Stomach (tissue), 9 donors: ENCODE results near the gene SLC35F5. TPM values are rescaled to one million over a fixed set of nuclear protein-coding genes. Genes with fewer than 3 reads are reported as not detected.
"Not testable (repeated sequence)": the region's sequence is repeated elsewhere in the genome, so short reads cannot be mapped to it uniquely, and the experiment has no call there.

ENCODE experiments used
- DNase-seq, 2 donors: peaks; one replicate each; pipeline versions ENCODE4 v3.0.0 to v3.0.0-alpha.2; 2013 to 2019
- H3K27ac ChIP-seq, 5 donors: fragments of 200-600 bp in 4 of 5; sonication (generic) in 4 of 5; one replicate each; pipeline ENCODE4 v1.5.1; 2013 to 2019; ENCODE audit warnings: mild to moderate bottlenecking in 1 of 5, moderate library complexity in 1 of 5
- H3K27me3 ChIP-seq, 3 donors: fragments of 200-600 bp; sonication (generic); one replicate each; pipeline ENCODE4 v1.5.1; 2017 to 2019; ENCODE audit warnings: mixed run types in 1 of 3
- H3K36me3 ChIP-seq, 4 donors: fragments of 200-600 bp; sonication (generic); 1 replicate in 3 of 4; 2 replicates in 1 of 4; pipeline ENCODE4 v1.5.1; 2016 to 2019
- H3K4me1 ChIP-seq, 4 donors: fragments of 200-600 bp; sonication (generic); one replicate each; pipeline ENCODE4 v1.5.1; 2016 to 2019
- H3K4me3 ChIP-seq, 4 donors: fragments of 200-600 bp; sonication (generic) in 3 of 4; one replicate each; pipeline ENCODE4 v1.5.1; 2016 to 2019; ENCODE audit warnings: mild to moderate bottlenecking in 1 of 4
- H3K9me3 ChIP-seq, 4 donors: fragments of 200-600 bp; sonication (generic); one replicate each; pipeline ENCODE4 v1.5.1; 2016 to 2019
- EP300 ChIP-seq: sonication (generic); formaldehyde crosslinking; IDR thresholded peaks from one replicate; pipeline ENCODE4 v1.6.1; 2017; ENCODE audit warnings: antibody characterized with exemption
- POLR2A ChIP-seq, 4 donors: fragments of 450-650 bp; IDR thresholded peaks; one replicate each; pipeline ENCODE4 v1.6.1; 2016; ENCODE audit warnings: antibody characterized with exemption in 4 of 4, control low read depth in 2 of 4, mild to moderate bottlenecking in 1 of 4, moderate library complexity in 1 of 4
- POLR2AphosphoS5 ChIP-seq, 3 donors: sonication (generic); formaldehyde crosslinking; IDR thresholded peaks; one replicate each; pipeline ENCODE4 v1.6.1; 2016; ENCODE audit warnings: antibody characterized with exemption in 3 of 3
- WGBS, 5 donors: extraction: QIAGEN DNeasy Blood & Tissue Kit in 3 of 5; methylation state at CpG; one replicate each; pipeline versions ENCODE4 v1.1.5 to v1.1.7; 2013 to 2018; 5-methylcytosine and 5-hydroxymethylcytosine counted together
- intact Hi-C: fragments of 100-400 bp; cut with DNase I; formaldehyde crosslinking; loops from one replicate; pipeline ENCODE4 v1.15.1; 2023; ENCODE audit warnings: low total_unique reads
- polyA plus RNA-seq, 3 donors: library from polyadenylated mRNA; stranded (reverse); fragments of 200-250 nt; gene quantifications; one replicate each; pipeline ENCODE4 v1.2.3, GENCODE V29; 2013
- small RNA-seq, 4 donors: library from RNA; depleted of rRNA; stranded (forward); fragments of <200 nt; gene quantifications; one replicate each; pipeline ENCODE3, GENCODE V24; 2016
- total RNA-seq, 5 donors: library from RNA; depleted of rRNA; stranded (reverse); fragments of >200 nt; gene quantifications; one replicate each; pipeline versions ENCODE4 v1.1.0 to v1.2.3, GENCODE V29; 2014 to 2016
- TF ChIP-seq, protein P1 (sequence below), 7 experiments: fragments of 450-650 bp in 4 of 7; fragments of 200-600 bp in 3 of 7; sonication (generic) in 3 of 7; IDR thresholded peaks; one replicate each; pipeline ENCODE4 v1.5.1; 2016 to 2019; ENCODE audit warnings: antibody characterized with exemption in 7 of 7, control low read depth in 2 of 7, mild to moderate bottlenecking in 1 of 7
- donor health status: healthy with polysubstance abuse.
- donor health status: Bipolar disorder and iron deficiency.
- donor health status: healthy.

The SLC35F5 gene
- total and polyA plus RNA-seq, 8 donors: 8.7 to 399 (median 94.7) TPM

DNA sequence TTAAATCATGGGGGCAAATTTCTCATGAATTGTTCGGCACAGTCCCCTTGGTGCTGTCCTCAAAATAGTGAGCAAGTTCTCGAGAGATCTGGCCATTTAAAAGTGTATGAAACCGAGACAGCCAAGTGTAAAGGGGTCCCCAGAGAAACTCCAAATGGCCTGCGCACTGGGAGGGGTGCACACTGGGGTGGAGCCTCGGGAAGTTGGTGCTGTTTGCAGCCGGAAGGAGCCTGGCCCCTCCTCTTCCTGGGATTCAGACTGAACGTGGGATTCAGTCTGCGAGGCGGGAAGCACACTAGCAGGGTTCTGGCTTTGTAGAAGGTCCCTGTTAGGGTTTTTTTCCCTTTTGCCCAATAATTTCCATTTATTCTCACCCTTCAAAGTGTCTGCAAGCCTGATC lies 80.6 kb downstream of the SLC35F5 start:
- 55 to 69% (median 66%) methylated on average over 9 of the region's 9 CpGs for WGBS, 5 donors
- Histone ChIP-seq H3K4me1 (no peaks in the 10 kb centered on the region), H3K9me3 (no peaks in the 10 kb centered on the region), H3K4me3 (no peak overlapping the region), H3K36me3 (no peaks in the 10 kb centered on the region), H3K27ac (no peak overlapping the region), H3K27me3 (no peaks in the 10 kb centered on the region)
- TF ChIP-seq, protein P1, sequence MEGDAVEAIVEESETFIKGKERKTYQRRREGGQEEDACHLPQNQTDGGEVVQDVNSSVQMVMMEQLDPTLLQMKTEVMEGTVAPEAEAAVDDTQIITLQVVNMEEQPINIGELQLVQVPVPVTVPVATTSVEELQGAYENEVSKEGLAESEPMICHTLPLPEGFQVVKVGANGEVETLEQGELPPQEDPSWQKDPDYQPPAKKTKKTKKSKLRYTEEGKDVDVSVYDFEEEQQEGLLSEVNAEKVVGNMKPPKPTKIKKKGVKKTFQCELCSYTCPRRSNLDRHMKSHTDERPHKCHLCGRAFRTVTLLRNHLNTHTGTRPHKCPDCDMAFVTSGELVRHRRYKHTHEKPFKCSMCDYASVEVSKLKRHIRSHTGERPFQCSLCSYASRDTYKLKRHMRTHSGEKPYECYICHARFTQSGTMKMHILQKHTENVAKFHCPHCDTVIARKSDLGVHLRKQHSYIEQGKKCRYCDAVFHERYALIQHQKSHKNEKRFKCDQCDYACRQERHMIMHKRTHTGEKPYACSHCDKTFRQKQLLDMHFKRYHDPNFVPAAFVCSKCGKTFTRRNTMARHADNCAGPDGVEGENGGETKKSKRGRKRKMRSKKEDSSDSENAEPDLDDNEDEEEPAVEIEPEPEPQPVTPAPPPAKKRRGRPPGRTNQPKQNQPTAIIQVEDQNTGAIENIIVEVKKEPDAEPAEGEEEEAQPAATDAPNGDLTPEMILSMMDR (IDR thresholded peaks at IDR 0.05): no peak
- TF ChIP-seq EP300 (no peak), POLR2A (IDR thresholded peaks at IDR 0.05) (no peak), POLR2AphosphoS5 (IDR thresholded peaks at IDR 0.05) (no peak)
- peak in 1 of 2 donors; percentile 21 for DNase-seq
- intact Hi-C loops: no loop called here

DNA sequence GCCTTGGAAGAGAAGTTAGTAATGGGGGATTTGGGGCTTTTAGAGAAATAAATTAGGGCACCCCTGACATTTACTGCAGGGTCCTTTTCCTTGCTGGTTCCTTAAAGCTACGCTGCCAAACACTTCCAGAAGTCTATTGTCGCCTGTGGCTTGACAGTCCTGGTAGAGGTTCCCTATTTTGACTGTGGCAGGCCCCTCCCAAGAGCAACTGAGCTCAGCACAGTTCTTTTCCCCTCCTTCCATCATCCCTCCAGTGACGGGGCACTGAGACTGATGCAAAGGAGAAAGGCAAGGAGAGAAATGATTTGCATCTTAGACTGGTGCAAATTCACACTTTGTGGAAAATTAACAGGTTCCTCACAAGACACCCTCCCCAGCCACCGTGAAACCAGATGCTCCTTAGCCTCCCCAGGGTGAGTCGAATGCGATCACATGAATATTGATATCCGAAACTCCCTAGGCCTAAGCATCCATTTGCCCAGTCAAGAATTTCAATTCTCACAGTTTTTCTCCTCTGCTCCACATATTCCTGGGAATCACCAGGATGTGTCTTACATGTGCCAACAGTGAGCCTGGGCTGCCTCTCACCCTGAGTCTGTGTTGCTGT lies 84.0 kb downstream of the SLC35F5 start:
- no peak overlapping the region for H3K27ac ChIP-seq
- no peaks in the 10 kb centered on the region for H3K36me3 ChIP-seq
- no peak overlapping the region for H3K4me3 ChIP-seq
- H3K27me3 ChIP-seq: no peaks in the 10 kb centered on the region
- 73 to 80% (median 75%) methylated on average over 7 of the region's 7 CpGs for WGBS, 5 donors
- TF ChIP-seq, protein P1 (IDR thresholded peaks at IDR 0.05): no peak
- TF ChIP-seq POLR2AphosphoS5 (IDR thresholded peaks at IDR 0.05): no peak
- TF ChIP-seq POLR2A (IDR thresholded peaks at IDR 0.05): no peak
- no peak for TF ChIP-seq EP300
- no peak for DNase-seq
- intact Hi-C loops: no loop called here
- H3K9me3 ChIP-seq: no peaks in the 10 kb centered on the region
- no peaks in the 10 kb centered on the region for H3K4me1 ChIP-seq

DNA sequence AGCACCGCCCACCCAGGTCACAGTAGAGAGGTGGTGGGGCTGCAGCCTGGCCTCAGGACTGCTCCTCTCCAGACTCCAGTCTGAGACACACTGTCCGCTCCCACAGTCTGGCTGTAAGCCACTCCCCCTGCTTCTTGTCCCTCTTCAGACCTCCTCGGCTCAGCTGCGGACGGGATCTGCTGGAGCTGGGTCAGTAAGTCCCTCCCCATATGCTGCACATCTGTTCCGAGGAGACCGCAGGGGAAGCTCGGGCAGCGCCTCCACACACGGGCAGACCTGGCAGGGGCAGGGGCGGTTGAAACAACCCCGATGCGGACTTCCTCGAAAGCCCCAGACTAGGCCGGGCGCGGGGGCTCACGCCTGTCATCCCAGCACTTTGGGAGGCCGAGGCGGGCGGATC lies 87.4 kb downstream of the SLC35F5 start:
- H3K9me3 ChIP-seq, intact Hi-C loops, H3K4me1 ChIP-seq, H3K27ac ChIP-seq, H3K27me3 ChIP-seq, H3K36me3 ChIP-seq, DNase-seq, H3K4me3 ChIP-seq: not testable (repeated sequence)
- 92 to 97% (median 95%) methylated on average over 16 to 21 of the region's 21 CpGs for WGBS, 5 donors

DNA sequence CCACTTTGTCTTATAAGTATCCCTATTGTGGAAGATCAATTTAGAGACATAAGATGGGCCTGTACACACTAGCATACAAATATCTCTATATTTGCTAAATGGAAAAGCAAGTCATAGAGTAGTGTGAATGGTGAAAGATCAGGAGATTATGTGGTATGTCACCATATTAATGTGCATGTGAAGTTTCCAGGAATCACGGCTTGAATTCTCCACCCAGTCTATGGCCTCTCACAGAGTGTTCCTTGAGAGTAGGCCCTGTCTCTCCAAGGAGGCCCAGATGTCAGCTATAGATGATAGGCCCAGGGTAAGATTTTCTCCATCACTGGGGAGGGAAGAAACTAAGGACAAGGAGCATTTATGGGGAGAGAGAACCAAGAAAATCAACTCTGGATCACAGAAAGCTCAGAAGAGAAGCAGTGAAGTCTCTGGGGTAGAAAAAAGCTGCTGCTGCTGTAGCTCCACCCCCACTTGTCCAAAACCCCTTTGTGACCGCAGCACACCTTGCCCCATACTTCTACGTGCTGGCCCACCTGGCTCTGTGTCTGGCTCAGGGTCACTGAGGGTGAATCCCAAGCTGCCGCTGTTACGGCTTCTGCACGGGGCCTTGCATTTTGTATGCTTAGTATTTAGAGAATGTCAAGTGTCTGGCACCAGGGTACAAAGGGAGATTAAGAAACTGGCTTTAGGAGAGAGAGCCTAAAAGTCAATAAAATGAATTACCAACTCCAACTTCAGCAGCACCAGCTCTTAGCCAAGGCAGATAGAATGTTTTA lies 91.5 kb downstream of the SLC35F5 start:
- DNase-seq, intact Hi-C loops, H3K36me3 ChIP-seq, H3K27ac ChIP-seq, H3K4me1 ChIP-seq, H3K27me3 ChIP-seq, H3K4me3 ChIP-seq, H3K9me3 ChIP-seq: not testable (repeated sequence)
- 68 to 85% (median 75%) methylated on average over 5 to 6 of the region's 6 CpGs for WGBS, 5 donors

DNA sequence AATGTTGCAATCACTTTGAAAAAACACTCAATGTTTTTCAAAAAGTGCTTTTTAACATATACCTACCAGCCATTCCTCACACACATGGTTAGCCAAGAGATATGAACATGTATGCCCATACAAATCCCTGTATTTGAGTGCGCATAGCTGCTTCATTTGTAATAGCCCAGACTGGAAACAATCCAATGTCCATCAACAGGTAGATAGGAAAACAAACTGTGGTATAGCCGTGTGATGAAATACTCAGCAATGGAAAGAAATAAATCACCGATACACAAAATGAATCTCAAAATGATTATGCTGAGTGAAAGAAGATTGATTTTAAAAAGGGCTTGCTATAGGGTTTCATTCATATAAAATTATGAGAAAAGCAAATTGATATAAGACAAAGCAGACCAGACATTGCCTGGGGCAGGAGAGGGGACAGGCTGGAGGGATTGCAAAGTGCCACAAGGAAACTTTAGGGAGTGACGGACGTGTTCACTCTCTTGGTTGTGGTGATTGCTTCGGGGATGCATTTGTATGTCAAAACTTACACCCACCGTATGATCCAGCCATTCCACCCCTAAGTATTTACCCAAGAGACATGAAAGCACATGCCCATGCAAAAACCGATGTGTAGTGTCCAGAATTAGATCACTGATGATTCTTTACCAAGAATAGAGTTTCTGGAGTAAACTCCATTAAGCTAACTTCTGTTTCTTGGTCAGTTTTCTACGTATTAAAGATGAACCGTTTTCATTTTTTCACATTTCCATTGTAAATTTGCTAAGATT lies 93.0 kb downstream of the SLC35F5 start:
- H3K4me1 ChIP-seq, H3K4me3 ChIP-seq, intact Hi-C loops, H3K27ac ChIP-seq, H3K36me3 ChIP-seq, H3K27me3 ChIP-seq, H3K9me3 ChIP-seq, DNase-seq: not testable (repeated sequence)
- 82 to 88% (median 84%) methylated on average over 10 of the region's 10 CpGs for WGBS, 5 donors

Small RNAs within 50 kb of the gene (small RNA-seq; reads per million reads assigned to genes)
- gene MIR4782 (0 to 0.08 (median 0) reads per million in 4 donors), gene RNU6-744P (0 reads per million in 4 donors)

Other genes starting within 250 kb of the SLC35F5 start
- 10 to 100 TPM in 2 of 5 donors, 1 to 10 TPM in 3; 4.5 to 14.1 (median 5.2) TPM for gene RABL2A, start 129.4 kb downstream of the SLC35F5 start, total RNA-seq
- gene RABL2A, start 129.4 kb downstream of the SLC35F5 start, polyA plus RNA-seq: 10 to 100 TPM in 2 of 3 donors, 1 to 10 TPM in 1; 5.5 to 10.4 (median 10.4) TPM
- gene ACTR3, start 133.4 kb upstream of the SLC35F5 start, total RNA-seq: 100 to 1,000 TPM in 4 of 5 donors, 10 to 100 TPM in 1; 82.6 to 189 (median 111) TPM
- 10 to 100 TPM; 41.6 to 94.7 (median 70.0) TPM for gene ACTR3, start 133.4 kb upstream of the SLC35F5 start, polyA plus RNA-seq